Retina (tissue), 1 donor: ENCODE results near the gene CAMKK2.
"Not testable (repeated sequence)": the region's sequence is repeated elsewhere in the genome, so short reads cannot be mapped to it uniquely, and the experiment has no call there.

Experiments used
- DNase-seq: peaks from one replicate; pipeline ENCODE4 v3.0.0-alpha.2; 2016

CAMKK2 gene

DNA sequence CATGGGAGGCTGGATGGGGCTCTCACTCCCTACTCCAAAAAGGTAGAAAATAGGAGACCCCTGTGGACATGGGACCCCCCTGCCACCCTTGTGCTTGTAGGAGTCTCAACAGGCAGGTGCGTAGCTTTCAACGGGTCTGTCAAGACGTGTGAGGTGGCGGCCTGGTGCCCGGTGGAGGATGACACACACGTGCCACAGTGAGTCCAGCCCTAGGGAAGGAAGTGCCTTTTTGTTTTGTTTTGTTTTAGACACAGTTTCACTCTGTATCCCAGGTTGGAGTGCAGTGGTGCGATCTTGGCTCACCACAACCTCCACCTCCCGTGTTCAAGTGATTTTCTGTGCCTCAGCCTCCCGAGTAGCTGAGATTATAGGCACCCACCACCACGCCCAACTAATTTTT lies 73.7 kb downstream of the CAMKK2 start:
- no peak for DNase-seq

DNA sequence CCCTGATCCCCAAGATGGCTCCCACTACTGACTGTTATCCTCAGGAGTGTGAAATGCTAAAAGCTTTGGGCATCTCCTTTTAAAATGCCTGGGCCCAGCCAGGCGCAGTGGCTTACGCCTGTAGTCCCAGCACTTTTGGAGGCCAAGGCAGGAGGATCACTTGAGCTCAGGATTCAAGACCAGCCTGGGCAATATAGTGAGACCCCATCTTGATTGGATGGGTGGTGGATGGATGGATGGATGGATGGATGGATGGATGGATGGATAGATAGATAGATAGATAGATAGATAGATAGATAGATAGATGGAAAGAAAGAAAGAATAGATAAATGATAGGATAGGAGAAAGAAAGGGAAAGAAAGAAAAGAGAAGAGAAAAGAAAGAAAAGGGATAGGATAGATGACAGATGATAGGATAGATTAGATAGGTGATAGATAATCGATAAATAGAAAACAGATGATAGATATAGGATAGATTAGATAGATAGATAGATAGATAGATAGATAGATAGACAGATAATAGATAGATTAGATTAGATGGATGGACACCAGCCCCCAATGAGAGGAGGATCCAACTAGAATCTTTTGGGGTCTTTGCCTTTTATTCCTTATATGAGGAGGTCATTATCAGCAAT lies 77.0 kb downstream of the CAMKK2 start:
- DNase-seq: no peak

DNA sequence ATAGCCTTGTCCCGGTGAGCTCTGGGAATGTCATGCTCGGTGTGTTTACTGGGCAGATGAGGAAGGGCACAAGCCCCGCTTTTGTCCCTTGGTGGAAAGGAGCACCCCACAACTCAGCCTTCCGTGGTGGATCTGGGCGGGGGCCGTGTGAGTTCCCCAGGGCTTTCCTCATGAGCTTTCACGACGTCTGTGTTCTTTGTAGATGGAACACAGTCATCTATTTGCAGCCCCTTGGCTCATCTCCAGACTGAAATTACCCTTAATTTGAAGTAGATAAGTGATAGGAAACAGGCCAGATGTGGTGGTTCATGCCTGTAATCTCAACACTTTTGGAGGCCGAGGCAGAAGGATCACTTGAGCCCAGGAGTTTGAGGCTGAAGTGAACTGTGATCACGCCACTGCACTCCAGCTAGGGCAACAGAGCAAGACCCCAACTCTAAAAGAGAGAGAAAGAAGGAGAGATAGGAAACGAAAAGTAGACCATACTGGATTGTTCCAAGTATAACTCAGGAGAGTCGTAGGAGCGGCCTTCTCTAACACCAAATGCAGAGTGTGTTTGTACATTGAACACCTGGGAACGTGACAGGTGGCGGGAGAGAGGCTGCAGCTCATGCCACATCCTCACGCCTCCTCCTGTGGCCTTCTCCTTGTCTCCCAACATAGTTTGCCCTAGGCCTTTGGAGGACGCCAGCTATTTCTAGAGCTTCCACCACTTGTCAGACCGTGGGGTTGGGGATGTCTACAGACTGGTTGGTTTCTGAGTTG lies 77.7 kb downstream of the CAMKK2 start:
- DNase-seq: no peak

DNA sequence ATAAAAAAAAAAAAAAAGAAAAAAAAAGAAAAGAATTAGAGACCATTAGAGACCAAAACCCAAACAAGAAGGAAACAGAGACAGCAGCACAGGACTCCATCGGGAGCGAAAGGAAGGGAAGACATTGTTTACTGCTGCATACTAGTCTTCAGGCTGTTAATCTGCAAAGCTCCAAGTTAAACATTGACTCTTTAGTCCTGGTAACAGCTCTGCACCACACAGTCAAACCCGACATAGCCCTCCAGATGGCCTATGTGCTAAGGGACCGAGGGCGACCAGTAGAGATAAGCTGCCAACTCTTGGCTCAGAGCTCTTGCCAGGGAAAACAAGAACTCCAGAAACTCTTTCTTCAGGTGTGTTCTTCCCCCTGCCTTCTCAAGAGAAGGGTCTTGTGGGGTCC lies 78.7 kb downstream of the CAMKK2 start:
- no peak for DNase-seq

DNA sequence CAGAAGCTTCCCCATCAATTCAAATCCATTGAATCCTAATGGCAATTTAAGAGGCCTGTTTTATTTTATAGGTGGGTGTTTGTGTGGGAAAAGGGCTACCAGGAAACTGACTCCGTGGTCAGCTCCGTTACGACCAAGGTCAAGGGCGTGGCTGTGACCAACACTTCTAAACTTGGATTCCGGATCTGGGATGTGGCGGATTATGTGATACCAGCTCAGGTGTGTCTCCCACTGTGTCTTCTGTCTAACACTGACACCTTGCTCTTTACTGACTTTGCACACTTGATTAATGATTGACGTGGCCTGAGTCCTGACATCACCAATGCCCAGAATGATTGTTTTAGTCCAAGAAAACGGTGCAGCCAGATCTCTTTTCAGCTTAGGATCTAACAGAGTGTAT lies 79.4 kb downstream of the CAMKK2 start:
- DNase-seq: no peak

DNA sequence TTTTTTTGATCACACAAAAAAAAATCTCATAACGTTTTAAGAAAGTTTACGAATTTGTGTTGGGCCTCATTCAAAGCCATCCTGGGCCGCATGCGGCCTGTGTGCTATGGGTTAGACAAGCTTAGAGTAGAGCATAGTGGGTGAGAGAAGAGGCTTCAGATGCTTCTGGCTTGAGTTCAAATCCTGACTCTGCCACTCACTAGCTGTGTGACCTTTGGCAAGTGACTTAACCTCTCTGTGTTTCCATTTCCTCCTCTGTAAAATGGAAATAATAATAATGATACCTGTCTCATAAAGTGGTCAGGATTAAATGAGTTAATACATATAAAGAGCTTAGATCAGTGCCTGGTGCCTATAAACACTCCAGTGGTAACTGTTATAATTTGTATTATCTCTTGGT lies 80.4 kb downstream of the CAMKK2 start:
- DNase-seq: no peak

DNA sequence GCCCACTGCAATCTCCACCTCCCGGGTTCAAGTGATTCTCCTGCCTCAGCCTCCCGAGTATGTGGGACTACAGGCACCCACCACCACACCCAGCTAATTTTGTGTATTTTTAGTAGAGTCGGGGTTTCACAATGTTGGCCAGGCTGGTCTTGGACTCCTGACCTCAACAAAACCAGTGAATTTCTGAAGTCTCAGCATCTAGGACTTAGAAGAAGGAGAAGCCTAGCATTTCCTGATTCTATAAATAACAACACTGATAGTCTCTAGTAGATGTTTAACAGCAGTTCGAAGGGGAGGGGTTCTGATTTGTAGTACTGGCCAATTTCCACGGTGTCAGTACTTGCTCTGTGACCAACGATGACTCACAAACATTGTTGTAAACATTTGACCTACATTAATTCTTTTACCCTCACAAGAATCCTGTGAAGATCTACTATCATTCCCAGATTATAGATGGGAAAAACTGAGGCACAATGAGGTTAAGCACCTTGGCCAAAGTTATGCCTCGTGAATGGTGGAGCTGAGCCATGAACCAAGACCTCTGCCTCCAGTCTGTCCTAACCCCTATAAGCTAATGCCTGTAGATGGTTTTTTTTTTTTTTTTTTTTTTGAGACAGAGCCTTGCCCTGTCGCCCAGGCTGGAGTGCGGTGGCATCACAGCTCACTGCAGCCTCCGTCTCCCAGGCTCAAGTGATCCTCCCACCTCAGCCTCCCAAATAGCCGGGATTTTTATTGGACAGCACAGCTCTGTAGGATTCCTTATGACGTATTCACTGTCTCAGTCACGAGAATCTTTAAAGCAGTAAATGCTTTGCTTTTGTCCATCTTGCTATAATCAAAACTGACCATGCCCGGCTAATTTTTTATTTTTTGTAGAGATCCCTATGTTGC lies 81.4 kb downstream of the CAMKK2 start:
- DNase-seq: no peak

DNA sequence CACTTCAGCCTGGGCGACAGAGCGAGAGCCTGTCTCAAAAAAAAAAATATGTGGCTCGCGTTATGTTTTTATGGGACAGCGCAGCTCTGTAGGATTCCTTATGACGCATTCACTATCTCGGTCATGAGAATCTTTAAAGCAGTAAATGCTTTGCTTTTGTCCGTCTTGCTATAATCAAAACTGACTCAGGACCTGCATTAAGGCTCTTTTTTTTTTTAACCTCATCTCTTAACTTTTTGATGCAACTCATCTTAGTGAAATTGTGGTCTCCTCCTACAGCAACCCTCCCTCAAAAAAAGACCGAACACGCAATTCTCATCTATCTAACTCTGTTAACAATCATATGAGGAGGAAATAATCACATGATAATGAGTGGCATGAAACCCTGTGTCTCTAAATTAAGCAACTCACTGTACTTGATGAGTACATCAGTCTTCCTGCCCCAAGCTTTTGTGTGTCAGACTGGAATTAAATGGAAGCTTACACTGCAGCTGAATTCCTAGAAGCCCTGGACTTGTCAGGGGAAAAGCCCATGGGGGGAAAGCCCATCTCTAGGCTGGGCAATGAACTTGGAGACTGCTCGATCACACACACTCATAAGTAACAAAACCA lies 82.2 kb downstream of the CAMKK2 start:
- no peak for DNase-seq

DNA sequence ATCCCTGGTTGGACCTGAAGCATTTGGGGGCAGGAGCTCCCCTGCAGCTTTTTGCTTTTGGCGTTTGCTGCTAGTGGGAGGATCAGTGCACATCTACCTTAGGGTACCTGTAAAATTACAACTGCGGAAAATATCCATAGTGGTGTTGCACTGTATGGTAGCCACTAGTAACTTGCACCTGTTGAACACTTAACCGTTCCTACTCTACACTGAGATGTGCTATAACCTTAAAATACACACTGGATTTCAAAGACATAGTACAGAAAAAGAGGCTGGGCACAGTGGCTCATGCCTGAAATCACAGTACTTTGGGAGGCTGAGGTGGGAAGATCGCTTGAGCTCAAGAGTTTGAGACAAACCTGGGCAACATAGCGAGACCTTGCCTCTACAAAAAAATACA lies 83.6 kb downstream of the CAMKK2 start:
- DNase-seq: no peak

DNA sequence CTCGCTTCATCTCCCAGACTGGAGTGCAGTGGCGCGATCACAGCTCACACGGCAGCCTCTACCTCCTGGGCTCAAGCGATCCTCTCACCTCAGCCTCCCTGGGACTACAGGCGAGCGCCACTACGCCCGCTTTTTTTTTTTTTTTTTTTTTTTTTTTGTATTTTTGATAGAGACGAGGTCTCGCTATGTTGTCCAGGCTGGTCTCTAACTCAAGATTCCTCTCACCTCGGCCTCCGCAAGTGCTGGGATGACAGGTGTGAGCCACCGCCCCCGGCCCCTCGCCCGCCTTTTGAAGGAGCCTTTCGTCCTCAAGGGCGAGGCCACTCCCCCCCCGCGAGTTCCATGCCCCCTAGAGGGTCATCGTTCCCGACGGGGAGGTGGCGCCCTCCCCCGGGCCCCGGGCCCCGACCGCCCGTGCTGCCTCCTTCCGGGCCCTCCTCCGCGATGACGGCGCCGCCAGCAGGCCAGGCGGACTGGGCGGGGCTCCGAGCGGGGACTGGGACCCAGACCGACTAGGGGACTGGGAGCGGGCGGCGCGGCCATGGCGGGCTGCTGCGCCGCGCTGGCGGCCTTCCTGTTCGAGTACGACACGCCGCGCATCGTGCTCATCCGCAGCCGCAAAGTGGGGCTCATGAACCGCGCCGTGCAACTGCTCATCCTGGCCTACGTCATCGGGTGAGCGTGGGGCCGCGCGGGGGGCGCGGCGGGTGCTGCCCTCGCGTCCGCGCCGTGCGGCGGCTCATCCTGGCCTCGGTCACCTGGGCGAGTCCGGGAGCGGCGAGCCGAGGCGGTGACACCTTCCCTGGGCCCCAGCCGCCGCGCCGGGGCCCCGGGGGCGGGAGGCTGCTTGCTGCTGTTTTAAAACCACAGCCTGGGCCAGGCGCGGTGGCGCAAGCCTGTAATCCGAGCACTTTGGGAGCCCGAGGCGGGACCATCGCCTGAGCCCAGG lies 86.6 kb downstream of the CAMKK2 start, which contains the start of gene P2RX4:
P2RX4 (plus strand) TSS at position 506 of the 949 bp plus-strand sequence; CDS start at position 542, 36 bp downstream.
- peak; percentile 90 for DNase-seq

DNA sequence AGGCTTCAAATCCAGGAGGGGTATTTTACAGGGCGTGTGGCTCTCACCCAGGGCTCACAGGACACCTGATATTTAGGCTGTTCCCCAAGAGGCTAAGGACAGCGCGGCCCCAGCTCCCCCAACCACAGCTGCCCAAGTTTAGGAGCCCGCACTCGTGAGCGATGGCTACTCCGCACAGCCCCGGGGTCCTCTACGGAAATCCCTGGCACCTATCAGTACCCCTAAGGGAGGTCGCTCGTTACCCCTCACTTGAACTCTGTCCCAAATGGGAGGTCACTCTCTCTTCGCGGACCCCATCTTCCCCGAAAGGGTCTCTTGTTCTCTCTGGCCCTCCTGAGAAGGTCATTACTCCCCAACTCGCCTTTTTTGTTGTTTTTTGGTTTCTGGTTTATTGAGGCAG lies 87.3 kb downstream of the CAMKK2 start:
- no peak for DNase-seq

DNA sequence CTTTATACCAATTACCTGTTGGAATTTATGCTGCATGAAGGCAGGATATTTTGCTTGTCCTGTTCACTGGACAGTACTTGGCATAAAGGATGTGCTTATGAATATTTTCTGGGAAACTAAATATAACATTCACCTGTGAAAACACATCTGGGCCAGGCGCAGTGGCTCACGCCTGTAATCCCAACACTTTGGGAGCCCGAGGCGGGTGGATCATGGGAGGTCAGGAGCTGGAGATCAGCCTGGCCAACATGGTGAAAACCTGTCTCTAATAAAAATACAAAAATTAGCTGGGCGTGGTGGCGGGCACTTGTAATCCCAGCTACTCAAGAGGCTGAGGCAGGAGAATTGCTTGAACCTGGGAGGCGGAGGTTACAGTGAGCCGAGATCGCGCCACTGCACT lies 87.9 kb downstream of the CAMKK2 start:
- not testable (repeated sequence) for DNase-seq

DNA sequence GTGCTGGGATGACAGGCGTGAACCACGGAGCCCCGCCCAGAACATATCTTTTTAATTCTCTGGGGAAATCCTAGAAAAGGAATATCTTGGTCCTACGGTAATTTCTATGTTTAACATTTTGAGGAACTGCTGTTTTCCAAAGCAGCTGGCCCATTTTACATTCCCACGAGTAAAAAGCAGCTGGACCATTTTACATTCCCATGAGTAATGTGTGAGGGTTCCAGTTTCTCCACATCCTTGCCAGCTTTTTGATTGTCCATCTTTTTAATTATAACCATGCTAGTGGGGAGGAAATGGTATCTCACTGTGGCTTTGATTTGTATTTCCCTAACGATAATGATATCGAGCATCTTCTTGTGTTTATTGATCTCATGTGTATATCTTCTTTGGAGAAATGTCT lies 91.0 kb downstream of the CAMKK2 start:
- DNase-seq: no peak

DNA sequence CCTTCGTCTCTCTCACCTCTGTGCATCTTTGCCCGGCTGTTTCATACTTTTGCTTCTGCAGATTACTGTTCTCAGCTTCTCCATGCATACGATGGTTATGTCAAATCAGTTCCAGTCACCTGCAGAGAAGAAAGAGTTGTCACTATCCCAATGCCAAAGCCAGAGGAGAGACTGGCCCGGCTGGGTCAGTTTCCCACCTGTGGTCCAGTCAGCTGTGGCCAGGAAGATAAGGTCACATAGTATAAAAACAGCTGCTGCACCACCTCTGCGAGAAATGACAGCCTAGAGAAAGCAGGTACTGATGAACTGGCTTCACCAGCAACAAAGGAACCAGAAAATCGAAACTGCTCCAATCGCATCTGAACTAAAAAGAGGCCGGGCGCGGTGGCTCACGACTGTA lies 93.0 kb downstream of the CAMKK2 start:
- DNase-seq: no peak

DNA sequence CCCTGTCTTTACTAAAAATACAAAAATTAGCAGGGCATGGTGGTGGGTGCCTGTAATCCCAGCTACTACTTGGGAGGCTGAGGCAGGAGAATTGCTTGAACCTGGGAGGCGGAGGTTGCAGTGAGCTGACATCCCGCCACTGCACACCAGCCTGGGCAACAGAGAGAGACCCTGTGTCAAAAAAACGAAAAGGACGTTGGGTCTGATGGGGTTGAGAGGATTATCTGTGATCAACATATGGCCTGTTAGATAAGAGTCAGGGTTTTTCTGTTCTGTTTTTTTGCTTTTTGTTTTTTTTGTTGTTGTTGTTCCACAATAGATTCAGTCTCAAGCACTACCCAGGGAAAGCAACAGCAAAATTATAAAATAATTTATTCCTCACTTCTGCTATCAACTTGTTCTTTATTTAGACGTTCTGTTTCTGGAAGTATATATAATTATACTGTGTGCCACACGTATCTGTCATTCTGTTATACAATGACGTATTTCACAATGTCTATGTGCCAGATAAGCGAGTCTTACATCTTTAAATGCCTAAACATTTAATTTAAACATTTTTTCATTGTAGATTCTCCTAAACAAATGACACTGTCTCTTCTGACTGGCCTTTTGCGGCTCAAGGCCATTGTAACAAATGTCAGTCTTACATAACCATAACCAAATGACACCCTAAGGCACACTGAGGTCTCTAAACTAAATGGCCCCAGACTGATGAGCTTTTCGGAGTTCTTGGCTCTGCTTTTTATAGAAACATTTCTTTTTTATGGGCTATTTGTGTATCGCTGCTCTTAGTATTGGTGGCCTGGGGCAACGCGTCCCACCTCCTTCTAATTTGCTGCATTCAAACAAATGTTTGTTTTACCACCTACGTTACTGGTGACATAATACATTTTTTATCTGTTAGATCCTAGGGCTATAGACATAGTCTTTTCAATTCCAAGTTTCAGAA lies 93.8 kb downstream of the CAMKK2 start:
- DNase-seq: no peak

DNA sequence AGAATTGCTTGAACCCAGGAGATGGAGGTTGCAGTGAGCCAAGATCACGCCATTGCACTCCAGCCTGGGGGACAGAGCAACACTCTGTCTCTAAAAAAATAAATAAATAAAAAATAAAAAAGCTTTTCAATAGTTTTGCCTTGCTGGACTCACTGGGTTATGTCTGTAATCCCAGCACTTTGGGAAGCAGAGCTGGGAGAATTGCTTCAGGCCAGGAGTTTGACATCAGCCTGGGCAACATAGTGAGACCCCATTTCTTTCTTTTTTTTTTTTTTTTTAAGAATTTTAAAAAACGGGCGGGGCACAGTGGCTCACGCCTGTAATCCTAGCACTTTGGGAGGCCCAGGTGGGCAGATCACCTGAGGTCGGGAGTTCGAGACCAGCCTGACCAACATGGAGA lies 95.4 kb downstream of the CAMKK2 start:
- not testable (repeated sequence) for DNase-seq

DNA sequence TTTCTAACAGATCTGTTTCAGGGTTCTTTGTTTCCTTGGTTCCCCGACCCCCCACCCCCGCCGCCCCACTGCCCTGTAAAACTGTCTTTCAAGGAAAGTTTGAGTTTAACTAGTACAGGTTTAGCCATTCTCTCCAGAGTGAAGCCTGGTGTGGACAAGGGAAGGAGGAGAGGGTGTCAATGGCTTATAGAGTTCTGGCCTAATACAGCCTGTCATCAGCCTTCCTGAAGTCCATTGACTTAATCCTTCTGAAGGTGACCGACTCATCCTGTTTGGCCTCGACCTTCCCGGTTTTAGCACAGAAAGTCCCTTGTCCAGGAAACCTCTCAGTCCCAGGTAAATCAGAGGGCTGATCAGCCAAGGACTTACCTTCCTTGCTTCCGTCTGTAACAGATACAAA lies 97.6 kb downstream of the CAMKK2 start:
- no peak for DNase-seq

DNA sequence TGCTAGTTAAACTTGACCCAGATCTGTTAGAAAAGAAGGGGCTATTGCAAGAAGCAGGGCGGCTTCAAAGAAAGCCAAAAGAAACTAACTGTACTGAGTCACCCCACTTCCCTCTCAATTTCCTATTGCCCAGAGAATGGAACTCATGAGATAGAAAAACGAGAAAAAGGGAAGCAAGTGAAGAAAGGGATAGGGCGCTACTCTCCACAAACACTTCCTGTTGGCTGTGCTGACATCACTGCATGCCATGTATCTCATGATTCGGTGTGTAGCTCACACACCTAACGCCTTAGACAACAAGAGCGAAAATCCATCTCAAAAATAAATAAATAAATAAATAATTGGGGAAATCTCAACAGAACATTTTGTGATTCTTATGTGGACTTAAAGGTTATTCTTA lies 99.6 kb downstream of the CAMKK2 start:
- no peak for DNase-seq

DNA sequence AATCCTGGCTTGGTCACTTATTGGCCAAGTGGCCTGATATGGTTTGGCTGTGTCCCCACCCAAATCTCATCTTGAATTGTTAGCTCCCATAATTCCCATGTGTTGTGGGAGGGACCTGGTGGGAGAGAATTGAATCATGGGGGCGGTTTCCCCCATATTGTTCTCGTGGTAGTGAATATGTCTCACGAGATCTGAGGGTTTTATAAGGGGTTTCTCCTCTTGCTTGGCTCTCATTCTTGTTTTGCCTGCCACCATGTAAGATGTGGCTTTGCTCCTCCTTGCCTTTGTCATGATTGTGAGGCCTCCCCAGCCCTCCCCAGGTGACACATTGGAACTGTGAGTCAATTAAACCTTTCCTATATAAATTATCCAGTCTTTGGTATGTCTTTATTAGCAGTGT lies 105.4 kb downstream of the CAMKK2 start:
- no peak for DNase-seq

DNA sequence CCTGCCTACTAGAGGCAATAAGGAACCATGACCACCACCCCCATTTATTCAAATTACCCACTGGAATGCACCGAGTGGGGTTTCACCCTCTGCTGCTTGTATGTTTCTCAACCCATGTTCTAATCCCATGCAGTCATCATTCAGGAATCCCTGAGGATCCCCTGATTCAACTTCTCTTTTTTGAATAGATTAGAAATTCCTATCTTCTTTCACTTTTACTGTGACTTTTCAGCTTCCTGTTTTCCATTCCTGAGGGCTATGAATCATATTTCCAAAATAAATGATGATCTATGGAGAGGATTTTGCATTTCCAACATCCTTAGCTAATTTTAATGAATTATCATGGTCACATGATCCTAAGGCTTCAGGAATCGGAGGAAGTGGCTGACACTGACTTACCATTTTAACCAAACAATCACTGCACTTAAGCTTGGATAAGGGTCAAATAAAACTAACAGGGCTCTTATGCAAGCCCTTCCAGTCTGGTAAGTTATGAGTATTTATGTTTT lies 105.9 kb downstream of the CAMKK2 start:
- no peak for DNase-seq
